Endothelial cell of umbilical vein (primary cell): ENCODE data around the gene ZNF462. TPM values are rescaled to one million over a fixed set of nuclear protein-coding genes. Genes with fewer than 3 reads are reported as not detected.

Experiments used
- BruUV-seq: library from RNA; stranded (reverse); fragments of 400-500 nt; replicated peaks from 2 replicates; lab custom pipeline; 2021; lab: Mats Ljungman, UMichigan
- CTCF ChIA-PET: fragments of 300-600, 350-600 bp; sonication (Branson Sonifier 250); formaldehyde crosslinking; loops from one replicate; lab custom pipeline; 2021; ENCODE audit warnings: antibody characterized with exemption, inconsistent platforms; lab: Charles Lee
- POLR2A ChIA-PET: fragments of 300-600, 350-600 bp; sonication (Branson Sonifier 250); formaldehyde crosslinking; loops from one replicate; lab custom pipeline; 2021; ENCODE audit warnings: antibody characterized with exemption, inconsistent platforms; lab: Charles Lee
- DNase-seq: peaks from one replicate; pipeline ENCODE4 v3.0.0-alpha.2; 2011; ENCODE audit warnings: low read depth, low spot score
- FAIRE-seq: peaks from 2 replicates; lab custom pipeline; 2011; peaks lifted over from hg19 to GRCh38; lab: Jason Lieb, UNC
- H2AFZ ChIP-seq: 2 replicates; pipeline ENCODE4 v1.6.0; 2012; ENCODE audit warnings: low read depth, low read length, control low read depth, inconsistent platforms
- H3K27ac ChIP-seq: 2 replicates; pipeline ENCODE4 v1.5.1; 2011; ENCODE audit warnings: low read depth, mild to moderate bottlenecking, control low read depth, low read length, moderate library complexity; ENCODE audit not compliant: insufficient read depth
- H3K27me3 ChIP-seq, 2 experiments: 2 replicates each; pipeline versions ENCODE4 v1.6.0 to v1.6.1; 2011; ENCODE audit warnings: low read length in 2 of 2, mixed read lengths in 1 of 2; ENCODE audit not compliant: control insufficient read depth in 2 of 2, insufficient read depth in 2 of 2
- H3K36me3 ChIP-seq, 2 experiments: 2 replicates in 1 of 2; 3 replicates in 1 of 2; pipeline ENCODE4 v1.5.1; 2011; ENCODE audit warnings: low read length in 2 of 2, mild to moderate bottlenecking in 1 of 2, moderate library complexity in 1 of 2; ENCODE audit not compliant: control insufficient read depth in 2 of 2, insufficient read depth in 2 of 2; ENCODE audit errors: extremely low read depth in 1 of 2
- H3K4me1 ChIP-seq: 3 replicates; pipeline ENCODE4 v1.5.1; 2011; ENCODE audit warnings: mild to moderate bottlenecking, low read length; ENCODE audit not compliant: control insufficient read depth, insufficient read depth; ENCODE audit errors: extremely low read depth
- H3K4me2 ChIP-seq: 2 replicates; pipeline ENCODE4 v1.6.1; 2011; ENCODE audit warnings: low read length, control low read depth, mixed read lengths; ENCODE audit not compliant: insufficient read depth
- H3K4me3 ChIP-seq, 3 experiments: fragments of 200-600 bp in 1 of 3; sonication (generic), shearing (Covaris generic) in 1 of 3; replicated peaks in 1 of 3; 2 replicates each; pipeline ENCODE4 v1.5.1; 2011 to 2016; ENCODE audit warnings: control low read depth in 3 of 3, low read length in 3 of 3, mild to moderate bottlenecking in 2 of 3, inconsistent platforms in 1 of 3, low read depth in 1 of 3, moderate library complexity in 1 of 3; ENCODE audit not compliant: insufficient read depth in 1 of 3
- H3K79me2 ChIP-seq: 2 replicates; pipeline ENCODE4 v1.6.0; 2012; ENCODE audit warnings: low read length, inconsistent platforms; ENCODE audit not compliant: control insufficient read depth, insufficient read depth
- H3K9ac ChIP-seq: replicated peaks from 2 replicates; pipeline ENCODE3; 2011; ENCODE audit warnings: low read length, control low read depth; ENCODE audit not compliant: insufficient read depth; ENCODE audit errors: extremely low read depth
- H3K9me1 ChIP-seq: replicated peaks from 3 replicates; pipeline ENCODE4 v1.6.0; 2011; ENCODE audit warnings: mild to moderate bottlenecking, low read length; ENCODE audit not compliant: control insufficient read depth, insufficient read depth; ENCODE audit errors: extremely low read depth
- H3K9me3 ChIP-seq: replicated peaks from 2 replicates; pipeline ENCODE4 v1.5.1; 2012; ENCODE audit warnings: low read length, inconsistent platforms; ENCODE audit not compliant: control insufficient read depth, insufficient read depth
- H4K20me1 ChIP-seq: replicated peaks from 2 replicates; pipeline ENCODE3; 2011; ENCODE audit warnings: mild to moderate bottlenecking, low read length; ENCODE audit not compliant: control insufficient read depth, insufficient read depth; ENCODE audit errors: extremely low read depth
- EZH2 ChIP-seq: IDR thresholded peaks from 2 replicates; pipeline ENCODE4 v1.6.1; 2012; ENCODE audit warnings: borderline replicate concordance, low read depth, mild to moderate bottlenecking, moderate library complexity, low read length, inconsistent platforms; ENCODE audit not compliant: severe bottlenecking
- FOS ChIP-seq: IDR thresholded peaks from 2 replicates; pipeline ENCODE4 v1.6.1; 2011; ENCODE audit warnings: mild to moderate bottlenecking, low read length, moderate library complexity, borderline replicate concordance; ENCODE audit not compliant: insufficient read depth
- GATA2 ChIP-seq: IDR thresholded peaks from 2 replicates; pipeline ENCODE4 v1.7.0; 2011; ENCODE audit warnings: low read depth, mild to moderate bottlenecking, moderate library complexity, mixed read lengths, low read length; ENCODE audit not compliant: insufficient read length, insufficient read depth
- JUN ChIP-seq: IDR thresholded peaks from 2 replicates; pipeline ENCODE4 v1.6.1; 2011; ENCODE audit warnings: borderline replicate concordance, low read depth; ENCODE audit not compliant: insufficient read length, insufficient read depth
- MYC ChIP-seq: IDR thresholded peaks from one replicate; pipeline ENCODE4 v1.6.1; 2011; ENCODE audit warnings: mild to moderate bottlenecking, low read depth, low read length
- POLR2A ChIP-seq: IDR thresholded peaks from 2 replicates; pipeline ENCODE4 v1.6.1; 2012; ENCODE audit warnings: low read depth, mild to moderate bottlenecking, control low read depth, low read length
- POLR2AphosphoS5 ChIP-seq: IDR thresholded peaks from 2 replicates; pipeline ENCODE4 v1.6.1; 2012; ENCODE audit warnings: low read depth, mild to moderate bottlenecking, control low read depth, low read length, moderate library complexity; ENCODE audit not compliant: insufficient read depth
- dilution Hi-C: fragments of 300-500 bp; cut with MboI; formaldehyde crosslinking; loops from one replicate; pipeline ENCODE4 v1.15.0; 2019; ENCODE audit warnings: low sequenced_read_pairs; ENCODE audit not compliant: extremely low pct_ligation_motif_present
- intact Hi-C: fragments of 100-400 bp; cut with micrococcal nuclease; formaldehyde crosslinking; loops from one replicate; pipeline ENCODE4 v1.10.0; 2022
- polyA plus RNA-seq, 4 experiments: library from polyadenylated mRNA; depleted of rRNA in 3 of 4; stranded (reverse) in 3 of 4; unstranded in 1 of 4; fragments of >200 nt; gene quantifications; 2 replicates each; pipeline versions ENCODE4 v1.2.1 to v1.2.3, GENCODE V29; 2011 to 2012; ENCODE audit warnings: missing spikeins in 1 of 4
- total RNA-seq: library from RNA; stranded (reverse); gene quantifications from 2 replicates; pipeline ENCODE4 v1.2.3, GENCODE V29; 2021
- TF ChIP-seq, protein P1 (sequence below), 2 donors: IDR thresholded peaks; 1 replicate in 1 of 2; 2 replicates in 1 of 2; pipeline ENCODE4 v1.5.1; 2011; ENCODE audit warnings: low read length in 2 of 2, mild to moderate bottlenecking in 2 of 2, moderate library complexity in 2 of 2, control low read depth in 1 of 2, inconsistent platforms in 1 of 2, low read depth in 1 of 2; ENCODE audit not compliant: insufficient read depth in 1 of 2; ENCODE audit errors: extremely low read depth in 1 of 2
- TF ChIP-seq, protein P2 (sequence below): IDR thresholded peaks from 2 replicates; pipeline ENCODE4 v1.6.1; 2011; ENCODE audit not compliant: insufficient read depth, insufficient read length

ZNF462 gene
- total and polyA plus RNA-seq, 2 donors (not counting 3 experiments of a cell fraction or from before 2014, with no cell fraction given), result 6.2 to 24.7 TPM

DNA sequence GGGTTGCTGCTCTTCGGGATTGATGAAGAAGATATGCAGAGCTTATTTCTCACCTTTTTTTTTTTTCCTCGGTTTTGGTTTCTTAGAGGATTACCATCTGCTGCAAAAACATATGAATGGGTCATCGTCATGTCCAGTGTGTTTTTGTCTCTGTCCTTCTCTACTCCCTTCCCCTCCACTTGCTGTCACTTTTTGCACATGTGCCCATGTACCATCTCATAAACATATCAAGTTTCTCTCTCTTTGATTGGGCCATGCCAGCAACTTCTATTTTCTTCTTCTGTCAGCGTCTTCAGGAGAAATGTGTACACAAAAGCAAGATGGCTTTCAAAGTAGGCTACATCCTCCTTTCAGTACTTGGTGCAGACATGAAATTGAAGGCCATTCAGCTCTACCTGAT lies 57.1 kb downstream of the ZNF462 start:
- dilution Hi-C loops, result no loop called here

More for the DNA sequence above, 57.1 kb downstream of the ZNF462 start:
- H2AFZ ChIP-seq, result no peak overlapping the region
- BruUV-seq, result no TSS peak
- H3K27me3 ChIP-seq, result no peaks in the 10 kb centered on the region
- H3K9me1 ChIP-seq, result no peaks in the 10 kb centered on the region
- no peak for FAIRE-seq
- intact Hi-C loops, result no loop called here
- no peak for DNase-seq
- peaks cover 3 to 9% of the 10 kb centered on the region in 2 experiments for H3K36me3 ChIP-seq
- no peaks in the 10 kb centered on the region for H3K9me3 ChIP-seq
- no peak overlapping the region for H3K4me2 ChIP-seq
- ChIA-PET POLR2A (no interaction called here), CTCF (interaction anchor here (1.1 kb wide), 1 partner anchor 82 kb away, joined by 3 read pairs; no protein-coding TSS in a partner anchor)
- no peaks in the 10 kb centered on the region for H3K79me2 ChIP-seq
- H3K4me3 ChIP-seq, result no peak overlapping the region
- no peak overlapping the region for H3K27ac ChIP-seq
- TF ChIP-seq, protein P1, sequence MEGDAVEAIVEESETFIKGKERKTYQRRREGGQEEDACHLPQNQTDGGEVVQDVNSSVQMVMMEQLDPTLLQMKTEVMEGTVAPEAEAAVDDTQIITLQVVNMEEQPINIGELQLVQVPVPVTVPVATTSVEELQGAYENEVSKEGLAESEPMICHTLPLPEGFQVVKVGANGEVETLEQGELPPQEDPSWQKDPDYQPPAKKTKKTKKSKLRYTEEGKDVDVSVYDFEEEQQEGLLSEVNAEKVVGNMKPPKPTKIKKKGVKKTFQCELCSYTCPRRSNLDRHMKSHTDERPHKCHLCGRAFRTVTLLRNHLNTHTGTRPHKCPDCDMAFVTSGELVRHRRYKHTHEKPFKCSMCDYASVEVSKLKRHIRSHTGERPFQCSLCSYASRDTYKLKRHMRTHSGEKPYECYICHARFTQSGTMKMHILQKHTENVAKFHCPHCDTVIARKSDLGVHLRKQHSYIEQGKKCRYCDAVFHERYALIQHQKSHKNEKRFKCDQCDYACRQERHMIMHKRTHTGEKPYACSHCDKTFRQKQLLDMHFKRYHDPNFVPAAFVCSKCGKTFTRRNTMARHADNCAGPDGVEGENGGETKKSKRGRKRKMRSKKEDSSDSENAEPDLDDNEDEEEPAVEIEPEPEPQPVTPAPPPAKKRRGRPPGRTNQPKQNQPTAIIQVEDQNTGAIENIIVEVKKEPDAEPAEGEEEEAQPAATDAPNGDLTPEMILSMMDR (IDR thresholded peaks at IDR 0.05; ENCODE audit: extremely low read depth in 1 of 2, insufficient read depth in 1 of 2, low read depth in 1 of 2, low read length in 2 of 2), result no peak
- no peak for TF ChIP-seq EZH2
- TF ChIP-seq JUN, result no peak
- no peak for TF ChIP-seq GATA2
- TF ChIP-seq, protein P2, sequence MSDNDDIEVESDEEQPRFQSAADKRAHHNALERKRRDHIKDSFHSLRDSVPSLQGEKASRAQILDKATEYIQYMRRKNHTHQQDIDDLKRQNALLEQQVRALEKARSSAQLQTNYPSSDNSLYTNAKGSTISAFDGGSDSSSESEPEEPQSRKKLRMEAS, result no peak
- no peak for TF ChIP-seq MYC
- TF ChIP-seq FOS, result no peak
- no peak for TF ChIP-seq POLR2A
- no peak for TF ChIP-seq POLR2AphosphoS5
- no peaks in the 10 kb centered on the region for H4K20me1 ChIP-seq
- peaks cover 33% of the 10 kb centered on the region for H3K4me1 ChIP-seq
- H3K9ac ChIP-seq, result no peak overlapping the region
